ENCODE measurements around the gene ARHGEF19.
"Not testable (repeated sequence)": the region's sequence is repeated elsewhere in the genome, so short reads cannot be mapped to it uniquely, and the experiment has no call there.

Gene ARHGEF19

GRCh38 chr1:16248603-16249516 is 36.4 kb upstream of the ARHGEF19 start:
- Mint-ChIP-seq H3K27ac (peak overlapping the region; percentile 53), H3K27me3 (no peaks in the 10 kb centered on the region), H3K4me1 (peaks cover 20% of the 10 kb centered on the region), H3K4me3 (no peak overlapping the region), H3K9me3 (no peaks in the 10 kb centered on the region), H3K36me3 (ENCODE audit: low read depth) (peaks cover 3% of the 10 kb centered on the region)
- ATAC-seq (peak; percentile 18), DNase-seq (no peak)

DNA sequence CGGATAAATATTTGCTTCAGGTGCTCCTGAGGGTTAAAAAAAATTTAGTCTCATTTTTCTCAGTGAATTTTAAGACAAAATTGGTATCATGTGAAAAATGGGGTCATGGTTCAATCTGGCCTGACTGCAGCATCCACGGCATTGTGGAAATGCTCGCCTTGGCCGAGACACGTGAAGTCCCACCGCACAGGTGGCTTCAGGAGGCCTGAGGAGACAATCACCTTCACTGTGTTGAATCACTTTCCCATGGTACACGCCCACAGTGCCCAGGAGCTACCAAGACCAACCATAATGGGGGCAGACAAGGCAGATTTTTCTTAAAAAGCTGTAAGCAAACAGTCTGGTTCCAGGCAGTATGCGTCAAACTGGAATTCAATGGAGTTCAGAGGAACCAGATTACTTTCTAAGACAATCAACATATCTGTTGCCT is 35.6 kb upstream of the ARHGEF19 start:
- no peak overlapping the region for H3K27ac Mint-ChIP-seq
- ATAC-seq (no peak), DNase-seq (no peak)
- no peaks in the 10 kb centered on the region for H3K27me3 Mint-ChIP-seq
- no peak overlapping the region for H3K4me3 Mint-ChIP-seq
- no peaks in the 10 kb centered on the region for H3K9me3 Mint-ChIP-seq
- H3K36me3 Mint-ChIP-seq (ENCODE audit: low read depth), result peaks cover 3% of the 10 kb centered on the region
- peaks cover 20% of the 10 kb centered on the region for H3K4me1 Mint-ChIP-seq

GRCh38 chr1:16247441-16247840 is 35.0 kb upstream of the ARHGEF19 start:
- ATAC-seq (no peak), DNase-seq (no peak)
- Mint-ChIP-seq H3K27ac (no peak overlapping the region), H3K27me3 (no peaks in the 10 kb centered on the region), H3K4me1 (peaks cover 20% of the 10 kb centered on the region), H3K36me3 (ENCODE audit: low read depth) (peaks cover 3% of the 10 kb centered on the region), H3K4me3 (no peak overlapping the region), H3K9me3 (no peaks in the 10 kb centered on the region)

- no peak for ATAC-seq
- peaks cover 3% of the 10 kb centered on the region for H3K36me3 Mint-ChIP-seq (ENCODE audit: low read depth)
- H3K4me3 Mint-ChIP-seq, result no peak overlapping the region
- H3K27ac Mint-ChIP-seq, result no peak overlapping the region
- H3K4me1 Mint-ChIP-seq, result peaks cover 20% of the 10 kb centered on the region
- H3K9me3 Mint-ChIP-seq, result no peaks in the 10 kb centered on the region
- no peak for DNase-seq
- no peaks in the 10 kb centered on the region for H3K27me3 Mint-ChIP-seq
Observed at GRCh38 chr1:16246961-16247360, 34.5 kb upstream of the ARHGEF19 start.

GRCh38 chr1:16246239-16246638 is 33.8 kb upstream of the ARHGEF19 start:
- not testable (repeated sequence) for H3K36me3 Mint-ChIP-seq (ENCODE audit: low read depth); H3K27ac Mint-ChIP-seq; DNase-seq; H3K27me3 Mint-ChIP-seq; ATAC-seq; H3K4me3 Mint-ChIP-seq; H3K9me3 Mint-ChIP-seq
- peaks cover 20% of the 10 kb centered on the region for H3K4me1 Mint-ChIP-seq

DNA sequence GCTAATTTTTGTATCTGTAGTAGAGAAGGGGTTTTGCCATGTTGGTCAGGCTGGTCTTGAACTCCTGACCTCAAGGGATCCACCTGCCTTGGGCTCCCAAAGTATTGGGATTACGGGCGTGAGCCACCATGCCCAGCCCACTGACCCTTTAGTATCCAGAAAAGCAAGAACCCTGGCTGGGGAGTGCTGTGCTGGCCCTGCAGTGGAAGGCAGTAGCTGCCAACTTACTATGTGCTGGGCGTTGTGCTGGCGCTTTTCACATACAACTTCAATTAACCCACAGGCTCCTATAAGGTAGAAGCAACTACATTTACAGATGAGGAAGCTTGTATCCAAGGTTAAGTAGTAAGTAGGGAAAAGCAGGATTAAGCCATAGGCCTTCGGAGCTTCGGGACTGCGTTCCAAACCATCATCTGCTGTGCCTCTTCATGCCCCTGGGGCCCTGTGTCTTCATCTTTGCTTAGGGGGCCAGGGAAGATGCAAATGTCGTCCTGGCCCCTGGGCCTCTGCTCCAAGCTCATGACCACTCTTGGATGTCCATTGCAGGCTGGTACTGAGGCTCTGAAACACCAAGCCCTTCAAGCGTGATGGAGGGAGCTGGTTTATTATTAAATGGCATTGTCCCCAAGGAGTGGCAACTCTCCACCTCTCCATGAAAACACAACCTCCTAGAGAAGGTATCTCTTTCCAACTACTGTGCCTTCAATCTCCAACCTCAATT is 33.2 kb upstream of the ARHGEF19 start:
- no peak overlapping the region for H3K27ac Mint-ChIP-seq
- H3K36me3 Mint-ChIP-seq (ENCODE audit: low read depth), result peaks cover 1% of the 10 kb centered on the region
- ATAC-seq (no peak), DNase-seq (no peak)
- H3K27me3 Mint-ChIP-seq, result no peaks in the 10 kb centered on the region
- H3K9me3 Mint-ChIP-seq, result no peaks in the 10 kb centered on the region
- peaks cover 20% of the 10 kb centered on the region for H3K4me1 Mint-ChIP-seq
- no peak overlapping the region for H3K4me3 Mint-ChIP-seq

DNA sequence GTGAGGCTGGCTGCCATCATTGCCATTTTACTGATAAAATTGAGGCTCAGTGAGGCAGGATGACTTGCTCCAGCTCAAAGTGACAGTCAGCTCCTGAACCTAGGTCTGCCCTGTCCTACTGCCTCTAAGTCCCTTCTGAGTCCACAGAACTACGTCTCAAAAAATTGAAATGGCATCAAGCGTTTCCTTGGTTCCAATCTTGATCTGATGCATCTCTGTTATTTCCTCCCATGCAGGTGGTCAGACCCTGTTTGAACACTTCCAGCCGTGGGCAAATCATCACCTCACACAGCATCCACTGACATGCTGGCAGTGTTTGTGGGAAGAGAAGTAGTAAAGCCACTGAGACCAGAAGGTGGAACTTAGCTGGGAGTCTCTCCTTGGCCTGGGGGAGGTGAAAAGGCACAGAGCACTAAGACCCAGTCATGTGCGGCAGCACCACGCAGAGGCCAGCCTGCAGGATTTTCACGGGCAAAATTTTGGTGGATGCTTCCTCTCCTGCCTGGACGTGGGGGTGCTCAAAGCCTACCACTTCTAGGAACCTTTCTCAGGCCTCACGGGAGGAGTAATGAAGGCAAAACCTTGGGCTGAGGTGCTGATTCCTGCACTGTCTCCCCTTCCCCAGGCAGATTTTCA is 32.3 kb upstream of the ARHGEF19 start:
- H3K27ac Mint-ChIP-seq, result no peak overlapping the region
- H3K27me3 Mint-ChIP-seq, result no peaks in the 10 kb centered on the region
- no peak for DNase-seq
- no peak for ATAC-seq
- H3K4me3 Mint-ChIP-seq, result no peak overlapping the region
- peaks cover 1% of the 10 kb centered on the region for H3K36me3 Mint-ChIP-seq (ENCODE audit: low read depth)
- H3K4me1 Mint-ChIP-seq, result peaks cover 17% of the 10 kb centered on the region
- no peaks in the 10 kb centered on the region for H3K9me3 Mint-ChIP-seq

- H3K4me3 Mint-ChIP-seq, result no peak overlapping the region
Observed at GRCh38 chr1:16243936-16244649, 31.6 kb upstream of the ARHGEF19 start.

DNA sequence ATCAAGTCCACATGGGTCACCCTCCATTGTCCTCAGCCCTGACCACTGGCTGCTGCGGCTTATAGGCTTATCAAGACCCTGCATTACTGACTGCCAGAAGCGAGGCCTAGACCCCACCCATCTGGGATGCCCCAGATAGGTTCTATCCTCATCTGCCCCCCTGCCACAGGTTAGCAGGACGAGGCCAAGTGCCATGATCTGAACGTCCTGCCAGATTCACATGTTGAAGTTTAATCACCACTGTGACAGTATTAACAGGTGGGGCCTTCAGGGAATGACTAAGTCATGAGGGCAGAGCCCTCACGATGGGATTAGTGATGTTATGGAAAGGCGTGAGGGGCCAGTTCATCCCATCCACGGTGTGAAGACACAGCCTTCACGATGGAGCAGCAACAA is 30.8 kb upstream of the ARHGEF19 start:
- Mint-ChIP-seq H3K27me3 (no peaks in the 10 kb centered on the region), H3K36me3 (ENCODE audit: low read depth) (peaks cover 1% of the 10 kb centered on the region), H3K4me3 (no peak overlapping the region), H3K4me1 (peaks cover 8% of the 10 kb centered on the region), H3K27ac (no peak overlapping the region), H3K9me3 (no peaks in the 10 kb centered on the region)
- ATAC-seq (no peak), DNase-seq (no peak)

More at GRCh38 chr1:16243936-16244649, 31.6 kb upstream of the ARHGEF19 start:
- Mint-ChIP-seq H3K27ac (no peak overlapping the region), H3K36me3 (ENCODE audit: low read depth) (peaks cover 1% of the 10 kb centered on the region), H3K9me3 (no peaks in the 10 kb centered on the region), H3K4me1 (peaks cover 12% of the 10 kb centered on the region), H3K27me3 (no peaks in the 10 kb centered on the region)
- DNase-seq (peak; percentile 73), ATAC-seq (peak; percentile 63)

DNA sequence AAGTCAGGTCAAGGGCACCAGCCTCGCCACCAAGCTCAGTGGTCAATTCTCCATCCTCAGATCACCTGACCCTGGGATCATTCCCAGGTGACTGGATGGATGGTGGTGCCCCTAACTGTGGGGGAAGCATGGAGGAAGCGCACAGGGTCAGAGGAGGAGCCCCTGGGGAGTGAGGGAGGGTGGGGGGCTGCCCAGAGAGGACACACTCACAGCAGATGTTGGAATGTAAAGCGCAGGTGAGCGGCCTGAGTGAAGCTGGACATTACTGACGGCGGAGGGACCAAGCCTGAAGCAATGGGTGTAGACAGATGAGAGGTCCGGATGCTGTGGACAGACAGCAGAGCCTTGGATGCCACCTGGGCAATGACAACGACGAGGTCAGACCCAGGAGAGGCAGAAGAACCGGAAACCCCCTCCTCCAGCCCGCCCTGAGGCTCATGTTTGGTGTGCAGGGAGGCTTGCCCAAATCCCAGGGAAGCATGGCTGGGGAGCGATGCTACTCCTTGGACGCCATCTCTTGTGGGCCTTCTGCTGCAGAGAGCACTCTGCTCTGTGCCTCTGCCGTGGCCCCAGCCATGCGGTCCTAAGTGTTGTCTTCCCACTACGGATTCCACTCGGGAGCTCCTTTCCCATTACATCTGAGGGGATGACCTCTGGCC is 30.2 kb upstream of the ARHGEF19 start:
- H3K36me3 Mint-ChIP-seq (ENCODE audit: low read depth), result peaks cover under 1% of the 10 kb centered on the region
- H3K9me3 Mint-ChIP-seq, result no peaks in the 10 kb centered on the region
- H3K4me3 Mint-ChIP-seq, result no peak overlapping the region
- H3K4me1 Mint-ChIP-seq, result peaks cover 12% of the 10 kb centered on the region
- no peak overlapping the region for H3K27ac Mint-ChIP-seq
- DNase-seq (no peak), ATAC-seq (no peak)
- H3K27me3 Mint-ChIP-seq, result no peaks in the 10 kb centered on the region

DNA sequence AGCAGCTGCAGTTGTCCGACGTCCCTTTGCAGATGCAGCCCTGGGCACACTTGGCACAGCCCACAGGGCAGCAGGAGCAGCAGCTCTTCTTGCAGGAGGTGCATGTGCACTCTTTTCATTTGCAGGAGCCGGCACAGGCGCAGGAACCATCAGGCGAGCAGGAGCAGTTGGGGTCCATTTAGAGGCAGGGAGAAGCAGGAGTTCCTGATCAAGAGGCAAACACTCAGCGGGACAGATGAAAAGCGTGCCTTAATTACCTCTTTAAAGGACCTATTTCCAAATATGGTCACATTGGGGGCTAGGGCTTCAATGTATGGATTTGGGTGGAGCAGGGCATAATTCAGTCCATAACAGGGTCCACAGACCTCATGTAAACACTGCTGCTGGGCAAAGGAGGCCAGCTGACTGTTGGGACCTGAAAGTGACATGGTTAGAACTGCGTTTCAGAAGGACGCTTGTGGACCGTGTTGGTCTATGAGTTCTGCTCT is 28.8 kb upstream of the ARHGEF19 start:
- Mint-ChIP-seq H3K27me3 (no peaks in the 10 kb centered on the region), H3K4me1 (peaks cover 23% of the 10 kb centered on the region), H3K36me3 (ENCODE audit: low read depth) (no peaks in the 10 kb centered on the region), H3K9me3 (no peaks in the 10 kb centered on the region), H3K27ac (no peak overlapping the region), H3K4me3 (no peak overlapping the region)
- DNase-seq (no peak), ATAC-seq (no peak)

- Mint-ChIP-seq H3K36me3 (ENCODE audit: low read depth) (no peaks in the 10 kb centered on the region), H3K27me3 (no peaks in the 10 kb centered on the region), H3K4me3 (no peak overlapping the region), H3K4me1 (peaks cover 27% of the 10 kb centered on the region), H3K9me3 (no peaks in the 10 kb centered on the region), H3K27ac (no peak overlapping the region)
- ATAC-seq, result no peak
- DNase-seq, result no peak
Observed at GRCh38 chr1:16239972-16240491, 27.6 kb upstream of the ARHGEF19 start.

- H3K27me3 Mint-ChIP-seq, result no peaks in the 10 kb centered on the region
- ATAC-seq, result no peak
- H3K36me3 Mint-ChIP-seq (ENCODE audit: low read depth), result no peaks in the 10 kb centered on the region
- no peaks in the 10 kb centered on the region for H3K9me3 Mint-ChIP-seq
- H3K27ac Mint-ChIP-seq, result peak overlapping the region; percentile 90
- H3K4me1 Mint-ChIP-seq, result peaks cover 25% of the 10 kb centered on the region
- no peak for DNase-seq
- H3K4me3 Mint-ChIP-seq, result peak overlapping the region; percentile 85
Observed at GRCh38 chr1:16237343-16237830, 24.9 kb upstream of the ARHGEF19 start.
